VCaP (cell line): Measurements from ENCODE around the gene IFI27.
"Not testable (repeated sequence)": the region's sequence is repeated elsewhere in the genome, so short reads cannot be mapped to it uniquely, and the experiment has no call there.

ENCODE experiments used
- H3K27ac ChIP-seq: fragments of 450-650 bp; 2 replicates; pipeline ENCODE4 v1.5.1; 2017
- TF ChIP-seq, protein P1 (sequence below): fragments of 450-650 bp; conservative IDR thresholded peaks from 2 replicates; pipeline ENCODE4 v1.5.1; 2017; ENCODE audit warnings: mild to moderate bottlenecking, moderate library complexity

Gene IFI27

DNA sequence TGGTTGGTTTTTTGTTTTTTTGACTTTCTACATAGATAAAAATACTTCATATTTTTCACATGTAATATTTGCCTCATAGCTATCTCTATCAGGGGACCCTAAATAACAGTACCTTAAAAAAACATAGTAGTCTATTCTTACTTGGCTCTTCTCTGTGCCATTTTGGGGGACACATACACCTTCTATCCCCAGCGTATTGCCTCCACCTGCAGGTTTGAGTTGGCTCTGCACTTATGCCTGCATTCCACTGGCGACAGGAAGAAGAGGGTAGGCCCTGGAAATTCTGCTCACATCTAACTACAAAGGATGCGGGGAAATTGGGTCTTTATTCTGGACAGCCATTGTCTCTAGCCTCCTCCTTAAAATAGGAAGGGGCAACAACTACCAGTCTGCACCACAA lies 32.7 kb downstream of the IFI27 start:
- TF ChIP-seq, protein P1, sequence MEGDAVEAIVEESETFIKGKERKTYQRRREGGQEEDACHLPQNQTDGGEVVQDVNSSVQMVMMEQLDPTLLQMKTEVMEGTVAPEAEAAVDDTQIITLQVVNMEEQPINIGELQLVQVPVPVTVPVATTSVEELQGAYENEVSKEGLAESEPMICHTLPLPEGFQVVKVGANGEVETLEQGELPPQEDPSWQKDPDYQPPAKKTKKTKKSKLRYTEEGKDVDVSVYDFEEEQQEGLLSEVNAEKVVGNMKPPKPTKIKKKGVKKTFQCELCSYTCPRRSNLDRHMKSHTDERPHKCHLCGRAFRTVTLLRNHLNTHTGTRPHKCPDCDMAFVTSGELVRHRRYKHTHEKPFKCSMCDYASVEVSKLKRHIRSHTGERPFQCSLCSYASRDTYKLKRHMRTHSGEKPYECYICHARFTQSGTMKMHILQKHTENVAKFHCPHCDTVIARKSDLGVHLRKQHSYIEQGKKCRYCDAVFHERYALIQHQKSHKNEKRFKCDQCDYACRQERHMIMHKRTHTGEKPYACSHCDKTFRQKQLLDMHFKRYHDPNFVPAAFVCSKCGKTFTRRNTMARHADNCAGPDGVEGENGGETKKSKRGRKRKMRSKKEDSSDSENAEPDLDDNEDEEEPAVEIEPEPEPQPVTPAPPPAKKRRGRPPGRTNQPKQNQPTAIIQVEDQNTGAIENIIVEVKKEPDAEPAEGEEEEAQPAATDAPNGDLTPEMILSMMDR: 0 out of 2 replicates have a peak, but pooled peaks have one; percentile 25
- H3K27ac ChIP-seq: no peak overlapping the region

GRCh38 chr14:94143711-94144110 lies 33.2 kb downstream of the IFI27 start:
- no peak overlapping the region for H3K27ac ChIP-seq
- TF ChIP-seq, protein P1: no peak

DNA sequence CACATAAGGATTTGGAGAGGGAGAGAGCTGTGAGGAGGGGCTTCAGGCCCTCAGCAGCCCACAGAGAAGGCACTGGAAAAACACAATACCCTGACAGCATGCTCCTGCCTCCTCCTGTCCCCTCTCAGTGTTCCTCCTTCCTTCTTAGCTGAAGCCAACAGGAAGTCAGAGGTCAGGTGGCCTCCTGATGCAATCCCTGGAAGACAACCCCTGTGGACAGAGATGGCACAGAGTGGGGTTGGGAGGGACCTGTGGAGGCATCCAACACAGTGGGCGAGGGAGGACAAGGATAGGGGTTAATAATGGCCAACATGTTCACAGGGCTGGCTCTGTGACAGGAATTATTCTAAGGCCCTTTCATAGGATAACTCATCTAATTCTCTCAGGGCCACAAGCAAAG lies 34.2 kb downstream of the IFI27 start:
- no peak overlapping the region for H3K27ac ChIP-seq
- TF ChIP-seq, protein P1: no peak

- H3K27ac ChIP-seq: no peak overlapping the region
- TF ChIP-seq, protein P1: no peak
Observed at GRCh38 chr14:94145902-94146527, 35.5 kb downstream of the IFI27 start.

GRCh38 chr14:94152676-94153075 lies 42.1 kb downstream of the IFI27 start:
- TF ChIP-seq, protein P1: no peak
- no peak overlapping the region for H3K27ac ChIP-seq

- TF ChIP-seq, protein P1: no peak
- H3K27ac ChIP-seq: no peak overlapping the region
Observed at GRCh38 chr14:94153750-94154342, 43.3 kb downstream of the IFI27 start.

- H3K27ac ChIP-seq: not testable (repeated sequence)
Observed at GRCh38 chr14:94156143-94156542, 45.6 kb downstream of the IFI27 start.

- peak overlapping the region; percentile 33; the same call in 1 of the 2 replicates for H3K27ac ChIP-seq
- TF ChIP-seq, protein P1: no peak
Observed at GRCh38 chr14:94157197-94157596, 46.7 kb downstream of the IFI27 start.
